GM12865 (cell line): ENCODE data around the gene PLXDC1.

ENCODE experiments used
- DNase-seq: peaks from one replicate; pipeline ENCODE4 v3.0.0; 2010; ENCODE audit warnings: low read depth
- H3K4me3 ChIP-seq: 2 replicates; pipeline ENCODE4 v1.5.1; 2011; ENCODE audit warnings: mild to moderate bottlenecking, low read depth, low read length, control low read depth
- TF ChIP-seq, protein P1 (sequence below): IDR thresholded peaks from 2 replicates; pipeline ENCODE4 v1.5.1; 2011; ENCODE audit warnings: low read length, control low read depth, low read depth, inconsistent platforms; ENCODE audit not compliant: insufficient read depth; ENCODE audit errors: missing control alignments

PLXDC1 gene

DNA sequence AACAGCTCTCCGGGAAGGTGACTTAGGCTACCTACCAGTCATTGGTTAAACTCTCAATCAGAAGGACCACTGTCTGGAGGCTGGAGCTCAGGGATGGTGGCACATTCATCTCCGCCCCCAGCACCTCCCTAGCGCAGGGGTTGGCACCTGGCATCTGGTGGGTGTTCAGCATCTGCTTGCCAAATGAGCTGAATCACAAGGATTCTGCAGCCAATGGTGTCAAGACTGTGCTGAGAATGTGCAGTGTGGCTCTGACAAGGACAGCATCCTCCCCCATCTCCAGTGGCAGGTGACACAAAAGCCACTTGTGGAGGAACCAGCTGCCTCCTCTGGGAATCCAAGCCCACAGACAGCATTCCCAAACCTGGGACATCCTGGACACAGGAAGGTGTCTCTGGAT lies 35.2 kb downstream of the PLXDC1 start:
- DNase-seq: no peak

DNA sequence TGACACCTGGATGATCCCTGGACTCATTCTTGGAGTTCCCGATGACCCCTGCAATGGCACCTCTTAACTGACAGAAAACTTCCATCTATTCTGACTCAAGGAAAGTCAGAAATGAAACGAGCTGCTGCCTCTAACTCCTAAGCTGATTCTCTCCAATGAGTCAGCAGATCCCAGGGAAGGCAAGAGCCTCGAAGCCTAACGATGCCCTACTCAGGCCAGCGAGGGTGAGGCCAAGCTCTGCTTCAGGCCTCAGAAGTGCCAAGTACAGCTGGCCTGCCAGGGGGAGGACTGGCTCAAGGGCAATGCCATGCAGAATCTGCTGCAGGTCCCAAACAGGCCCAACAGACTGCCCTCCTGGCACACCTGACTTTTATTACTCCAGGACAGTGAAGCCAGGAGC lies 36.3 kb downstream of the PLXDC1 start:
- no peak for DNase-seq
- TF ChIP-seq, protein P1, sequence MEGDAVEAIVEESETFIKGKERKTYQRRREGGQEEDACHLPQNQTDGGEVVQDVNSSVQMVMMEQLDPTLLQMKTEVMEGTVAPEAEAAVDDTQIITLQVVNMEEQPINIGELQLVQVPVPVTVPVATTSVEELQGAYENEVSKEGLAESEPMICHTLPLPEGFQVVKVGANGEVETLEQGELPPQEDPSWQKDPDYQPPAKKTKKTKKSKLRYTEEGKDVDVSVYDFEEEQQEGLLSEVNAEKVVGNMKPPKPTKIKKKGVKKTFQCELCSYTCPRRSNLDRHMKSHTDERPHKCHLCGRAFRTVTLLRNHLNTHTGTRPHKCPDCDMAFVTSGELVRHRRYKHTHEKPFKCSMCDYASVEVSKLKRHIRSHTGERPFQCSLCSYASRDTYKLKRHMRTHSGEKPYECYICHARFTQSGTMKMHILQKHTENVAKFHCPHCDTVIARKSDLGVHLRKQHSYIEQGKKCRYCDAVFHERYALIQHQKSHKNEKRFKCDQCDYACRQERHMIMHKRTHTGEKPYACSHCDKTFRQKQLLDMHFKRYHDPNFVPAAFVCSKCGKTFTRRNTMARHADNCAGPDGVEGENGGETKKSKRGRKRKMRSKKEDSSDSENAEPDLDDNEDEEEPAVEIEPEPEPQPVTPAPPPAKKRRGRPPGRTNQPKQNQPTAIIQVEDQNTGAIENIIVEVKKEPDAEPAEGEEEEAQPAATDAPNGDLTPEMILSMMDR: no peak
- no peak overlapping the region for H3K4me3 ChIP-seq

More for the DNA sequence above, 35.2 kb downstream of the PLXDC1 start:
- H3K4me3 ChIP-seq: no peak overlapping the region
- TF ChIP-seq, protein P1: no peak

DNA sequence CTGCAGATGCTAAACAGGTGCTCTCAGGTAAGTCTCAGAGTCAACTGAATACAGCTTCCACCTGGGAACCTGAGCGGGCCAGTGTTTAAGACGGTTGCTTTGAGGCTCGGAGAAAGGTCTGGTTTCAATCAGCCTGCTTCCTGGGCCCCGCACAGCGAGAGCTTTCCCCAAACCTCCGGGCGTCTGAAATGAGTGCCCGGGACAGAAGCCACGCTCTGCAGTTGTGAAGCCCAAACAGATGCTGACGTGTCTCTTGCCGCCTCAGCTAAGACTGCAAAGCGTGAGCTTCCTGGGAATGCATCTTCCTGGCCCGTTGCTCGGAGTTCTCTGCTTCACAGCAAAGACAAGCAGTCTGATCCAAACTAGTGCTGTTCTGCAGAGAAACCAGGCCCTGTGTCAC lies 36.7 kb downstream of the PLXDC1 start:
- DNase-seq: no peak
- H3K4me3 ChIP-seq: no peak overlapping the region
- TF ChIP-seq, protein P1: no peak

DNA sequence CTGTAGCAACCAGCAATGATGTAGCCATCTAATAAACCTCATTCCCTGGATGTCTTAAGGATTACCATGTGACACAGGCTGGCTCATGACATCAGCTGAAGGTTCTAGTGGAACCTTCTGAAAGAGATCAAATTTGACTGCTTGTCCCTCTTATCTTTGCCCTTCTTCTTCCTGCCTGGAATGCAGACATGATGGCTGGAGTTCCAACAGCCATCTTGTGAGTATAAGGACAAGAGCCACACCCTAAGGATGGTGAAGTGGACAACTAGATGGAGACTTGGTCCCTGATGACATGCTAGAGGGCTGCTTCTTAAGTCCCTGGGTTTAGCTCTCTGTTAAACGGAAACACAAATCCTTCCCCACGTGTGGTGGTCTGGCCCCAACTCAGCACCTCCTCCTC lies 37.6 kb downstream of the PLXDC1 start:
- TF ChIP-seq, protein P1: no peak
- no peak for DNase-seq
- no peak overlapping the region for H3K4me3 ChIP-seq

- TF ChIP-seq, protein P1: no peak
- no peak overlapping the region for H3K4me3 ChIP-seq
- DNase-seq: no peak
These were observed 40.9 kb downstream of the PLXDC1 start for GRCh38 chr17:39110435-39111136.

DNA sequence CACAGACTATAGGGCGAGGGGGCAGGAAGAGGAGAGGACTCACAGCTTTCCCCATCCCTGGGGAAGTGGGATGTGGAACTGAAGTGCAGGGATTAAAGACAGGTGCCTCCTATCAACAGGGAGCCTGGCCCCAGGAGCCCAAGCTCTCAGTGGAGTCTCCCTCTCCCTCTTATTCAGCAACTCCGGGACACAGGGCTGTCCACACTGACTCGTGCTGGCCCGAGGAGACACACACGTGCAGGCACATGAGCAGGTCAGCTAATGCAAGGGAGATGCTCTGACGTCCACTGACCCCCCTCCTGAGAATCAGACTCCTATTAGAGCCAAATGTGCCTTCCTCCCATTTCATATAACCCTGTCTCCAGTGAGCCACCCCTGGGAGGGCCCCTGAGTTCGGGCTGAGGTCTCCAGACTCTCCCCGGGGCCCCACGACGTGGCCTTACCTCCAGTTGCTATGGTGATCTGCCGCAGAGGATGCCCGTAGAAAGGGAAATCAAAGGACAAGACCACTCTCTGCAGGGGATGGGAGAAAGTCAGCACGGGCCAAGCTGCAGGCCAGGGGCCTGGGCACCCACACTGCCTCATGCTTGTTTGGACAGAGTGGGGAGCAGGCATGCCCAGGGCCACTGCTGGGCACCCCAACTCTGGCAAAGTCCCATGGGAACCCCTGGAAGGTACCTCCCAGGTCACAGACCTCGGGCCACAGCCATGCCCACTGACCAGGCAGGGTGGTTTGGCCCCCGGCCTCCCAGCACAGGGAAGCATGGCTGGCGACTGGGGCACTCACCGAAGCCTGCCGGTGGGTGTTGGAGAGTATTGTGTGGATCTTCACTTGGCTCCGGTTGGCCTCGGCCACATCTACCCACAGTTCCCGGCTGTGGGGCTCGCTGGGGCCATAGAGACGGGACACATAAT lies 42.7 kb downstream of the PLXDC1 start:
- no peak overlapping the region for H3K4me3 ChIP-seq
- no peak for DNase-seq
- TF ChIP-seq, protein P1: no peak
